GM23338 (cell line): ENCODE results near the gene INSRR. TPM values are rescaled to one million over a fixed set of nuclear protein-coding genes. Genes with fewer than 3 reads are reported as not detected.

Experiments
- ATAC-seq: fragments of 200-7000 bp; cut with Tn5 transposase; 3 replicates; pipeline ENCODE4 v1.9.1; 2020
- DNase-seq: peaks from one replicate; pipeline ENCODE4 v3.0.0-alpha.2; 2015; ENCODE audit warnings: low spot score
- H2AFZ ChIP-seq: fragments of 200-600 bp; sonication (generic); 2 replicates; pipeline ENCODE4 v1.8.0; 2016; ENCODE audit warnings: antibody characterized with exemption, mild to moderate bottlenecking, moderate library complexity
- H3F3A ChIP-seq: fragments of 200-600 bp; sonication (generic); replicated peaks from 2 replicates; pipeline ENCODE4 v1.8.0; 2017; ENCODE audit warnings: antibody characterized with exemption, mixed run types, low read depth
- H3K27ac ChIP-seq: fragments of 200-600 bp; sonication (generic); 2 replicates; pipeline ENCODE4 v1.6.1; 2016; ENCODE audit warnings: low read depth
- H3K27me3 ChIP-seq: fragments of 200-600 bp; sonication (generic); 2 replicates; pipeline ENCODE4 v1.8.0; 2016; ENCODE audit warnings: mild to moderate bottlenecking, mixed run types, moderate library complexity; ENCODE audit not compliant: insufficient read depth
- H3K36me3 ChIP-seq: fragments of 200-600 bp; sonication (generic); 2 replicates; pipeline ENCODE4 v1.8.0; 2016; ENCODE audit warnings: mild to moderate bottlenecking; ENCODE audit not compliant: insufficient read depth
- H3K4me1 ChIP-seq: fragments of 200-600 bp; sonication (generic); 2 replicates; pipeline ENCODE4 v1.8.0; 2016; ENCODE audit warnings: mild to moderate bottlenecking, moderate library complexity; ENCODE audit not compliant: insufficient read depth
- H3K4me2 ChIP-seq: fragments of 200-600 bp; sonication (generic); 2 replicates; pipeline ENCODE4 v1.7.1; 2017; ENCODE audit warnings: mixed run types
- H3K4me3 ChIP-seq: fragments of 200-600 bp; sonication (generic); 2 replicates; pipeline ENCODE4 v1.6.1; 2016; ENCODE audit warnings: mixed run types
- H3K79me2 ChIP-seq: fragments of 200-600 bp; sonication (generic); replicated peaks from 2 replicates; pipeline ENCODE4 v1.8.0; 2017; ENCODE audit warnings: mild to moderate bottlenecking; ENCODE audit not compliant: insufficient read depth
- H3K9me2 ChIP-seq: fragments of 200-600 bp; sonication (generic); 2 replicates; pipeline ENCODE4 v1.8.0; 2017; ENCODE audit not compliant: insufficient read depth
- H4K20me1 ChIP-seq: fragments of 200-600 bp; sonication (generic); replicated peaks from 2 replicates; pipeline ENCODE4 v1.8.0; 2017; ENCODE audit warnings: mild to moderate bottlenecking; ENCODE audit not compliant: insufficient read depth
- H3K27ac Mint-ChIP-seq: 2 replicates; pipeline ENCODE4 v1.8.0; 2020; ENCODE audit warnings: inconsistent platforms, mild to moderate bottlenecking, moderate library complexity, mixed read lengths
- H3K27me3 Mint-ChIP-seq: 3 replicates; pipeline ENCODE4 v1.8.0; 2022; ENCODE audit warnings: low read depth, mild to moderate bottlenecking, moderate library complexity, mixed read lengths, inconsistent platforms; ENCODE audit not compliant: insufficient read depth, poor library complexity
- H3K36me3 Mint-ChIP-seq: 3 replicates; pipeline ENCODE4 v1.8.0; 2021; ENCODE audit warnings: low read depth, mild to moderate bottlenecking, inconsistent platforms, moderate library complexity, mixed read lengths
- H3K4me1 Mint-ChIP-seq: 3 replicates; pipeline ENCODE4 v1.8.0; 2020; ENCODE audit warnings: mild to moderate bottlenecking, inconsistent platforms, mixed read lengths
- H3K4me3 Mint-ChIP-seq: 3 replicates; pipeline ENCODE4 v1.8.0; 2021; ENCODE audit warnings: moderate library complexity, mild to moderate bottlenecking, inconsistent platforms, mixed read lengths
- H3K9me3 Mint-ChIP-seq: 3 replicates; pipeline ENCODE4 v1.8.0; 2020; ENCODE audit warnings: moderate library complexity, mild to moderate bottlenecking, inconsistent platforms, mixed read lengths
- CTCF ChIP-seq, 2 experiments: fragments of 200-600 bp in 1 of 2; sonication (generic) in 1 of 2; conservative IDR thresholded peaks; 2 replicates each; pipeline versions ENCODE4 v1.5.1 to v1.6.1; 2016 to 2017; ENCODE audit warnings: antibody characterized with exemption in 2 of 2, low read depth in 2 of 2, mild to moderate bottlenecking in 2 of 2, moderate library complexity in 1 of 2
- ETS1 ChIP-seq: IDR thresholded peaks from 2 replicates; pipeline ENCODE4 v1.6.1; 2016; ENCODE audit warnings: antibody characterized with exemption
- EZH2 ChIP-seq: fragments of 200-600 bp; sonication (generic); IDR thresholded peaks from one replicate; pipeline ENCODE4 v1.8.0; 2017; ENCODE audit warnings: antibody characterized with exemption, mild to moderate bottlenecking, low read depth; ENCODE audit not compliant: unreplicated experiment
- EZH2phosphoT487 ChIP-seq: fragments of 200-600 bp; sonication (generic); IDR thresholded peaks from one replicate; pipeline ENCODE4 v1.8.1; 2018; ENCODE audit warnings: antibody characterized with exemption; ENCODE audit not compliant: unreplicated experiment
- JUNB ChIP-seq: IDR thresholded peaks from one replicate; pipeline ENCODE4 v1.6.1; 2016; ENCODE audit warnings: antibody characterized with exemption; ENCODE audit not compliant: unreplicated experiment
- NANOG ChIP-seq: IDR thresholded peaks from 2 replicates; pipeline ENCODE4 v1.6.1; 2016; ENCODE audit warnings: antibody characterized with exemption, borderline replicate concordance
- POLR2AphosphoS5 ChIP-seq: IDR thresholded peaks from 2 replicates; pipeline ENCODE4 v1.6.1; 2016; ENCODE audit warnings: antibody characterized with exemption, low read depth
- STAT1 ChIP-seq: IDR thresholded peaks from one replicate; pipeline ENCODE4 v1.6.1; 2016; ENCODE audit warnings: antibody characterized with exemption; ENCODE audit not compliant: unreplicated experiment
- ZNF331 ChIP-seq: fragments of 250-450 bp; sonication (Bioruptor Pico); IDR thresholded peaks from 2 replicates; pipeline ENCODE4 v1.5.0; 2020; ENCODE audit warnings: low read depth, mild to moderate bottlenecking, moderate library complexity
- ZNF462 ChIP-seq: fragments of 250-450 bp; sonication (Bioruptor Pico); IDR thresholded peaks from 2 replicates; pipeline ENCODE4 v1.5.0; 2020; ENCODE audit warnings: mild to moderate bottlenecking, moderate library complexity
- polyA plus RNA-seq: library from polyadenylated mRNA; unstranded; fragments of >200 nt; fragmentation: Nextera tagmentation; extraction: Ambion mirVana; gene quantifications from 2 replicates; pipeline ENCODE4 v1.2.1, GENCODE V29; 2016
- total RNA-seq: library from RNA; depleted of rRNA; stranded (reverse); fragments of >200 nt; shearing (Covaris generic); gene quantifications from 2 replicates; pipeline ENCODE4 v1.2.3, GENCODE V29; 2014

Gene INSRR
- total and polyA plus RNA-seq, 2 experiments from 2014 or later, result not detected

GRCh38 chr1:156898161-156898566 lies 39.2 kb upstream of the INSRR start:
- Histone ChIP-seq H3K79me2 (no peaks in the 10 kb centered on the region), H3K27ac (no peak overlapping the region), H3K4me3 (no peak overlapping the region), H4K20me1 (no peaks in the 10 kb centered on the region; the same call in 1 of the 2 replicates), H3K4me1 (peaks cover 3% of the 10 kb centered on the region; the same call in 1 of the 2 replicates), H3F3A (no peaks in the 10 kb centered on the region), H3K27me3 (peaks cover 29% of the 10 kb centered on the region), H2AFZ (no peak overlapping the region), H3K4me2 (no peak overlapping the region), H3K9me2 (no peaks in the 10 kb centered on the region), H3K36me3 (no peaks in the 10 kb centered on the region)
- Mint-ChIP-seq H3K36me3 (no peaks in the 10 kb centered on the region), H3K27ac (no peak overlapping the region), H3K9me3 (no peaks in the 10 kb centered on the region), H3K4me3 (no peak overlapping the region), H3K4me1 (peaks cover 33% of the 10 kb centered on the region), H3K27me3 (peaks cover 31% of the 10 kb centered on the region)
- peak; percentile 31 for DNase-seq
- no peak for ATAC-seq
- TF ChIP-seq ETS1 (no peak), POLR2AphosphoS5 (no peak), NANOG (no peak), EZH2phosphoT487 (no peak), EZH2 (no peak)

GRCh38 chr1:156897078-156897825 lies 38.3 kb upstream of the INSRR start:
- peaks cover under 1% of the 10 kb centered on the region; the same call in 1 of the 2 replicates for H3K4me1 ChIP-seq
- H4K20me1 ChIP-seq, result no peaks in the 10 kb centered on the region; the same call in 1 of the 2 replicates
- H3K9me2 ChIP-seq, result no peaks in the 10 kb centered on the region
- H3K36me3 Mint-ChIP-seq, result no peaks in the 10 kb centered on the region
- H3K27me3 Mint-ChIP-seq, result peaks cover 37% of the 10 kb centered on the region
- H3K79me2 ChIP-seq, result no peaks in the 10 kb centered on the region
- no peak overlapping the region for H3K4me2 ChIP-seq
- no peaks in the 10 kb centered on the region for H3K9me3 Mint-ChIP-seq
- no peaks in the 10 kb centered on the region for H3F3A ChIP-seq
- no peaks in the 10 kb centered on the region for H3K36me3 ChIP-seq
- no peak for ATAC-seq
- H2AFZ ChIP-seq, result no peak overlapping the region
- DNase-seq, result no peak
- H3K27ac ChIP-seq, result no peak overlapping the region
- H3K27me3 ChIP-seq, result peaks cover 37% of the 10 kb centered on the region
- no peak overlapping the region for H3K4me3 Mint-ChIP-seq
- peak overlapping the region; percentile 26; the same call in 1 of the 2 replicates for H3K27ac Mint-ChIP-seq
- no peak overlapping the region for H3K4me3 ChIP-seq
- peaks cover 28% of the 10 kb centered on the region for H3K4me1 Mint-ChIP-seq
- TF ChIP-seq CTCF (conservative IDR thresholded peaks at IDR 0.05; ENCODE audit: low read depth in 2 of 2) (no peak), ZNF462 (CRISPR knock-in tag) (no peak), JUNB (no peak), NANOG (no peak), ETS1 (no peak), STAT1 (no peak), EZH2 (no peak), POLR2AphosphoS5 (no peak), ZNF331 (CRISPR knock-in tag) (no peak)
